HEK293T (cell line): Measurements from ENCODE around the gene HMBS.

Experiments used
- CTCF ChIA-PET: fragments of 350-600 bp; formaldehyde crosslinking; extraction: SDS; loops from one replicate; lab custom pipeline; 2021; ENCODE audit warnings: antibody characterized with exemption, inconsistent platforms; lab: Yijun Ruan, JAX
- POLR2A ChIA-PET: fragments of 350-600 bp; formaldehyde crosslinking; extraction: SDS; loops from one replicate; lab custom pipeline; 2020; ENCODE audit warnings: antibody characterized with exemption, inconsistent platforms; lab: Yijun Ruan, JAX
- DNase-seq: peaks from one replicate; pipeline ENCODE4 v3.0.0; 2012; ENCODE audit warnings: mixed read lengths; ENCODE audit errors: extremely low spot score
- ARNT ChIP-seq: fragments of 450-650 bp; IDR thresholded peaks from 2 replicates; pipeline ENCODE4 v1.6.1; 2017; ENCODE audit warnings: mild to moderate bottlenecking
- BHLHE40 ChIP-seq: fragments of 450-650 bp; IDR thresholded peaks from 2 replicates; pipeline ENCODE4 v1.6.1; 2016; ENCODE audit warnings: mild to moderate bottlenecking, moderate library complexity, borderline replicate concordance
- CTBP1 ChIP-seq: fragments of 450-650 bp; IDR thresholded peaks from 2 replicates; pipeline ENCODE4 v1.6.1; 2016; ENCODE audit warnings: borderline replicate concordance
- ELF4 ChIP-seq: fragments of 450-650 bp; IDR thresholded peaks from 2 replicates; pipeline ENCODE4 v1.6.1; 2017; ENCODE audit warnings: antibody characterized with exemption
- FOXA1 ChIP-seq: fragments of 450-650 bp; IDR thresholded peaks from 2 replicates; pipeline ENCODE4 v1.6.1; 2016; ENCODE audit warnings: mild to moderate bottlenecking
- FOXK2 ChIP-seq: fragments of 450-650 bp; IDR thresholded peaks from 2 replicates; pipeline ENCODE4 v1.6.1; 2016; ENCODE audit warnings: mild to moderate bottlenecking
- FOXM1 ChIP-seq: fragments of 450-650 bp; IDR thresholded peaks from 2 replicates; pipeline ENCODE4 v1.6.1; 2017; ENCODE audit warnings: mild to moderate bottlenecking, borderline replicate concordance
- HDGF ChIP-seq: fragments of 450-650 bp; IDR thresholded peaks from 2 replicates; pipeline ENCODE4 v1.6.1; 2017; ENCODE audit warnings: antibody characterized with exemption, borderline replicate concordance
- L3MBTL2 ChIP-seq: fragments of 450-650 bp; conservative IDR thresholded peaks from 2 replicates; pipeline ENCODE4 v1.6.1; 2016; ENCODE audit warnings: mild to moderate bottlenecking
- LEF1 ChIP-seq: fragments of 450-650 bp; IDR thresholded peaks from 2 replicates; pipeline ENCODE4 v1.6.1; 2017; ENCODE audit warnings: mild to moderate bottlenecking, borderline replicate concordance
- NFRKB ChIP-seq: fragments of 450-650 bp; IDR thresholded peaks from 2 replicates; pipeline ENCODE4 v1.6.1; 2016; ENCODE audit warnings: mild to moderate bottlenecking, moderate library complexity
- PKNOX1 ChIP-seq: fragments of 450-650 bp; IDR thresholded peaks from 2 replicates; pipeline ENCODE4 v1.6.1; 2016
- SP1 ChIP-seq: fragments of 450-650 bp; IDR thresholded peaks from 2 replicates; pipeline ENCODE4 v1.6.1; 2017
- SUZ12 ChIP-seq: fragments of 450-650 bp; IDR thresholded peaks from 2 replicates; pipeline ENCODE4 v1.6.1; 2016; ENCODE audit warnings: mild to moderate bottlenecking
- TARDBP ChIP-seq: fragments of 450-650 bp; IDR thresholded peaks from 2 replicates; pipeline ENCODE4 v1.6.1; 2016
- ZNF384 ChIP-seq: fragments of 450-650 bp; IDR thresholded peaks from 2 replicates; pipeline ENCODE4 v1.6.1; 2016

Gene HMBS

GRCh38 chr11:119093942-119094815, 9.5 kb downstream of the HMBS start:
- POLR2A ChIA-PET: interaction anchor here (0.7 to 4.1 kb wide), 21 partner anchors 8 to 227 kb away, joined by 3 to 47 read pairs (median 6); partner anchors contain the start of genes C2CD2L, CBL, HINFP and HMBS
- CTCF ChIA-PET: interaction anchor here (0.6 kb wide), 1 partner anchor 102 kb away, joined by 3 read pairs; no protein-coding TSS in a partner anchor
- DNase-seq: no peak
- TF ChIP-seq ARNT (no peak), L3MBTL2 (no peak), BHLHE40 (no peak), TARDBP (no peak), ZNF384 (no peak), SP1 (no peak), LEF1 (no peak), FOXA1 (no peak), SUZ12 (no peak), FOXK2 (no peak), PKNOX1 (no peak), HDGF (no peak), NFRKB (no peak), ELF4 (no peak), FOXM1 (no peak), CTBP1 (no peak)

- TF ChIP-seq FOXK2 (no peak), L3MBTL2 (no peak), FOXM1 (no peak), SUZ12 (no peak), PKNOX1 (no peak), FOXA1 (no peak), ARNT (no peak), SP1 (no peak), ELF4 (no peak)
- ChIA-PET CTCF (interaction anchor here (0.6 kb wide), 1 partner anchor 101 kb away, joined by 3 read pairs; no protein-coding TSS in a partner anchor), POLR2A (interaction anchor here (0.6 to 4.1 kb wide), 23 partner anchors 9 to 314 kb away, joined by 3 to 47 read pairs (median 6); partner anchors contain the start of genes C2CD2L, CBL, HINFP and HMBS)
- DNase-seq: peak; percentile 34
Observed at GRCh38 chr11:119094816-119095065, 10.1 kb downstream of the HMBS start.

GRCh38 chr11:119095066-119095880, 10.6 kb downstream of the HMBS start:
- POLR2A ChIA-PET: interaction anchor here (0.6 to 4.1 kb wide), 30 partner anchors 10 to 314 kb away, joined by 3 to 47 read pairs (median 4); partner anchors contain the start of genes C2CD2L, CBL, HINFP and HMBS
- TF ChIP-seq ARNT: peak; percentile 60; the same call in 1 of the 2 replicates
- peak; percentile 37; the same call in 1 of the 2 replicates for TF ChIP-seq LEF1
- no peak for TF ChIP-seq FOXA1
- peak; percentile 93 for TF ChIP-seq ELF4
- TF ChIP-seq SP1: no peak
- no peak for TF ChIP-seq CTBP1
- TF ChIP-seq FOXM1: peak; percentile 92
- no peak for TF ChIP-seq FOXK2
- CTCF ChIA-PET: interaction anchor here (0.7 kb wide), 1 partner anchor 98 kb away, joined by 3 read pairs; the partner anchor contains the start of gene CENATAC
- DNase-seq: peak; percentile 97

- no peak for TF ChIP-seq FOXM1
- no peak for TF ChIP-seq PKNOX1
- TF ChIP-seq CTBP1: no peak
- no peak for TF ChIP-seq ZNF384
- TF ChIP-seq ARNT: no peak
- TF ChIP-seq NFRKB: no peak
- TF ChIP-seq FOXA1: no peak
- TF ChIP-seq ELF4: no peak
- DNase-seq: no peak
- ChIA-PET POLR2A (no interaction called here), CTCF (no interaction called here)
Observed at GRCh38 chr11:119099711-119100110, 15.0 kb downstream of the HMBS start.

- POLR2A ChIA-PET: no interaction called here
- CTCF ChIA-PET: no interaction called here
- TF ChIP-seq ZNF384 (no peak), FOXM1 (no peak), FOXA1 (no peak), L3MBTL2 (no peak), ARNT (no peak), HDGF (no peak), NFRKB (no peak), FOXK2 (no peak)
Observed at GRCh38 chr11:119100246-119100970, 15.7 kb downstream of the HMBS start.

More at GRCh38 chr11:119100246-119100970, 15.7 kb downstream of the HMBS start:
- no peak for DNase-seq
